HAP-1 (cell line): ENCODE data around the gene SFXN5.

ENCODE experiments used
- DNase-seq, 2 experiments: peaks; one replicate each; pipeline ENCODE4 v3.0.0-alpha.2; 2016 to 2020; ENCODE audit warnings: low spot score in 2 of 2
- H3K27me3 ChIP-seq: fragments of 250-450 bp; sonication (Bioruptor Pico); 2 replicates; pipeline ENCODE4 v1.5.1; 2020; ENCODE audit warnings: low read depth, mild to moderate bottlenecking, moderate library complexity
- H3K36me3 ChIP-seq: fragments of 250-450 bp; sonication (Bioruptor Pico); replicated peaks from 2 replicates; pipeline ENCODE4 v1.5.1; 2020; ENCODE audit warnings: mild to moderate bottlenecking
- H3K4me1 ChIP-seq: fragments of 250-450 bp; sonication (Bioruptor Pico); 2 replicates; pipeline ENCODE4 v1.5.1; 2020; ENCODE audit warnings: mild to moderate bottlenecking
- H3K4me3 ChIP-seq: fragments of 250-450 bp; sonication (Bioruptor Pico); 2 replicates; pipeline ENCODE4 v1.5.1; 2020; ENCODE audit warnings: mild to moderate bottlenecking, moderate library complexity
- H3K9me3 ChIP-seq: fragments of 250-450 bp; sonication (Bioruptor Pico); 2 replicates; pipeline ENCODE4 v1.5.1; 2020; ENCODE audit warnings: mild to moderate bottlenecking, moderate library complexity
- in situ Hi-C: fragments of 300-500 bp; cut with MboI; formaldehyde crosslinking; loops from 3 replicates; pipeline ENCODE4 v1.14.3; 2020; ENCODE audit warnings: low sequenced_read_pairs, inconsistent platforms, mixed read lengths

SFXN5 gene

DNA sequence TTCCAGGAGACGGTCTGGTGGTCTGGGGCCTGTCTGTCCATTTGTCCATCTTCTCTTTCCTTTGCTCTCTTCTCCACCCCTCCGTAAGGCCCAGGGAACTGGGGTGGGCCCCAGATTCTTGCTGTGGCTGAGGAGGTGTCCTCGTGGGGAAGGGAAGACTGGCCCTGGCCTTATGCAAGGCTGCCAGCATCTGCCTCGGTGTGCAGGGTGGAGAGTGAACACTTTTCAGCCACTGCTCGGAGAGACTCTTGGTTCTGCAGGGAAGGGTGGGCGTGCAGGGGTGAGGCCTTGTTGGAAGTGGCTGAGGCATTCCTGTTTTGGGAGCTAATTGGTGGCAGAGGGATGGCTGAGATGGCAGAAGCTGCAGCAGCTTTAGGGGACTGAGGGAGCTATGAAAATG, 131.2 kb downstream of the SFXN5 start:
- H3K4me3 ChIP-seq: no peak overlapping the region
- H3K4me1 ChIP-seq: no peaks in the 10 kb centered on the region

DNA sequence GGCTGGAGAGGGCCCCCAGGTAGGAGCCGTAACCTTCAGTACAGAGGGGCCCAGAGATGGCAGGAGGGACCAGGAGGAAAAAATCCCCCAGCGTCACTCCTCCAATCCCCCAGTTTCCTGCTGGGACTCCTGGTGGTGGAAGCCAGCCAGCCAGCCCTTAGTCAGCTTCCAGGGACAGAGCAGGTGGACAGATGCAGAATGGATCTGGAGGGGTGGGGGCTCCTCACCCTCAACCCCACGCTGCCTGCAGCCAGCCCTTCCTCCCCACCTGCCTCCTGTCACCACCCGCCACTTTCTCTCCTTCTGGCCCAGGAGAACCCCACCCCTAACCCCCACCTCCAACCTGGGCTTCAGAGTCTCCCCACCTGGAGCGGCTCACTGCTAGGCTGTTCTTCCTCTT, 133.1 kb downstream of the SFXN5 start:
- Histone ChIP-seq H3K4me1 (no peaks in the 10 kb centered on the region), H3K27me3 (no peaks in the 10 kb centered on the region; the same call in 1 of the 2 replicates), H3K36me3 (no peaks in the 10 kb centered on the region), H3K9me3 (no peaks in the 10 kb centered on the region), H3K4me3 (no peak overlapping the region)
- in situ Hi-C loops: no loop called here
- DNase-seq: no peak

More for the DNA sequence above, 131.2 kb downstream of the SFXN5 start:
- Histone ChIP-seq H3K27me3 (no peaks in the 10 kb centered on the region; the same call in 1 of the 2 replicates), H3K36me3 (no peaks in the 10 kb centered on the region), H3K9me3 (no peaks in the 10 kb centered on the region)
- in situ Hi-C loops: no loop called here
- DNase-seq: no peak

DNA sequence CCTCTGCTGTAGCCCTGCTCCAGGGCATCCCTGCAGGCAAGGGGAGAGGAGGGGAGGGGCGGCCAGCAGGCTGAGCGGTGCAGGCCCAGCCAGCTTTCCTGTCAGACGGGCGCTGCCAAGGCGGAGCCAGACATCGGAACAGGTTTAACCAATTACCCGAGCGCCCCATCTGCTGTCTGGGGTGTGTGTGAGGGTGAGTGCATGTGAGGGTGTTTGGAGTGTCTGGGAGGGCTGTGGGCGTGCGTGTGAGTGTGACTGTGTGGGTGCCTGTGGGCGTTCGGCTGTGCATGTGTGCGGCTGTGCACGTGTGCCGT, 134.2 kb downstream of the SFXN5 start:
- in situ Hi-C loops: no loop called here

DNA sequence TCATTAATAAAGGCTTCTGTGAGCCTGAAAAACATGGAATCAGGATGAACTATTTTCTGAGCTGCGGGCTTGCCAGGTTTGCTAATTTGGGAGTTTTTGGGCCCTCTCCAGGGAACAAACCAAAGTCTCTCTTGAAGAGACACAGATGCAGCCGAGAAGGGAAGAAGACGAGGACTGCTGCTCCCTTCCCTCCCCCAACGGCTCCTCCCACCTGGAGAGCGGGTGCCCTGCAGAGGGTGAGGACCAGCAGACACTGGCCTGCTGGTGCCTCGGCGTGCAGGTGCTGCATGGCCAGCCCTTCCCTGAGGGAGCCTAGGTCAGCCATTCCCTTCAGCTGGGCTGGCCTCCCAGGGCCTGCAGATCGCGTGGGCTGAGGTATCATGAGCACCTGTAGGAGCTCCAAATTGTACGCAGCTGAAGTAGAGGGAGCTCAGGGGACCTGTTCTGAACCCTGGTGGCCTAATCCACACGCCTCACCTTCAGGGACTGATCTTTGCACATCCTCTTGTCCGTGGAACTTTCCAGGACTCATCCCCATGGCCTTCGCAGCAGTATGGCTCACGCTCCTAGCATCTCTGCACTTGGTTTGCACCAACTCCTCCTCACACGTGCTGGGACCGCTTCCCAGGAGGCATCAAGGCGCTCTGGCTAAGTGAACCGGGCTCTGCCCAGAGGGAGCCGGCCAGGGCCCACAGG, 134.7 kb downstream of the SFXN5 start:
- no peaks in the 10 kb centered on the region for H3K36me3 ChIP-seq
- DNase-seq: no peak
- no peaks in the 10 kb centered on the region for H3K4me1 ChIP-seq
- no peaks in the 10 kb centered on the region; the same call in 1 of the 2 replicates for H3K27me3 ChIP-seq
- H3K9me3 ChIP-seq: no peaks in the 10 kb centered on the region
- in situ Hi-C loops: no loop called here
- no peak overlapping the region for H3K4me3 ChIP-seq

More for the DNA sequence above, 134.2 kb downstream of the SFXN5 start:
- no peaks in the 10 kb centered on the region for H3K4me1 ChIP-seq
- no peak for DNase-seq
- no peak overlapping the region for H3K4me3 ChIP-seq
- no peaks in the 10 kb centered on the region for H3K9me3 ChIP-seq
- H3K27me3 ChIP-seq: no peaks in the 10 kb centered on the region; the same call in 1 of the 2 replicates
- H3K36me3 ChIP-seq: no peaks in the 10 kb centered on the region

DNA sequence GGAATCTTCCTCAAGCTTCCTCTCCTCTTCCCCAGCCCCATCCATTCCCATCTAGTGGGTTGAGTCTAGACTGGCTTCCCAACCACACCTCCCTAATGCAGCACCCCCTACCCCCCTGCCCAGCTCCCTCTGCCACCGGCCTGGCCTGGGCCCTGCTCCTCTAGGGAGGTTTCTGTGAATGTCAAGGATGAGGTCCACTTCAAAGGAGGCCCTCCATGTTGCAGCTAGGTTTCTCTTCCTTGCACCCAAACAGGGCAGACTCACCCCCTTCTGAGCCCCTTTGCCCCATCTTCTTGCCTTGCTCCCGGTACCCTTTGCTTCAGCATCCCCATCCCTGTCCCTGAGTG, 135.9 kb downstream of the SFXN5 start:
- DNase-seq: no peak
- no peaks in the 10 kb centered on the region for H3K4me1 ChIP-seq
- in situ Hi-C loops: no loop called here
- H3K27me3 ChIP-seq: no peaks in the 10 kb centered on the region; the same call in 1 of the 2 replicates
- no peaks in the 10 kb centered on the region for H3K9me3 ChIP-seq
- no peak overlapping the region for H3K4me3 ChIP-seq
- no peaks in the 10 kb centered on the region for H3K36me3 ChIP-seq

DNA sequence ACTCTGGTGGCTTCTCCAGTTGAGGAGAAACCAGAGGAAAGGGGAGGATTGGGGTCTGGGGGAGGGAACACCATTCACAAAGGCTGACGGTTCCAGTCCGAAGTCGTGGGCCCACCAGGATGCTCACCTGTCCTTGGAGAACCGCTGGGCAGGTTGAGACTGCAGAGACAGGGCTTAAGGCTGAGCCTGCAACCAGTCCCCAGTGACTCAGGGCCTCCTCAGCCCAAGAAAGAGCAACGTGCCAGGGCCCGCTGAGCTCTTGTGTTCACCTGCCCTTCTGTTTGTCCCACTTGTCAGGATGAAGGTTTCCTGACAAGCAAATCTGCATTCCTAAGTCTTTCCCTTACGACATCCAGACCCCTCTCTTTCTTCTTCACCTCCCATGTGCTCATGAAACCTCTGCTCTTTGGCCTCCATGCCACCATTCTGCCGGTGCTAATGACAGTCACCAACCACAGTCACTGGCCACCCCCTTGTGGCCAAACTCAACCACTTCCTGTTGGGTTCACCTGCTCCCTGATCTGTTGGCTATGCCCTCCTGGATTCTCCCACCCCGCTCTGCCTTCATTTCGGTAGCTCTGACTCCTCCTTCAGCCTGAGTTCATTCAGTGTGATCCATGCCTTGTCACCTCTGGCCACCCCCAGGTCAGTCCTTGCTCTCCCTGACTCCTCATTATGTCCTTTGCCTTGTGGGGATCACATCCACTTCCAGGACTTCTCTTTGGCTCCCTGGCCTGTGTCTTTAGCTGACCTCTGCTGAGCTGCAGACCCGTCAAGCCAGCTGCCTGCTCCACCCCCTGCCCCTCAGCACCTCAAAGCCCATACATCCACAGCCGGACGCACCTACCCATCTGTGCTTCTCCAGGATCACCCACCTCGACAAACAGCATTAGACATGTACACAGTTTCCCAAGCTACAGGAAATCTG, 136.6 kb downstream of the SFXN5 start:
- Histone ChIP-seq H3K9me3 (no peaks in the 10 kb centered on the region), H3K4me3 (no peak overlapping the region), H3K4me1 (no peaks in the 10 kb centered on the region), H3K36me3 (no peaks in the 10 kb centered on the region), H3K27me3 (no peaks in the 10 kb centered on the region; the same call in 1 of the 2 replicates)
- in situ Hi-C loops: no loop called here
- DNase-seq: peak in 1 of 2 experiments; percentile 37

DNA sequence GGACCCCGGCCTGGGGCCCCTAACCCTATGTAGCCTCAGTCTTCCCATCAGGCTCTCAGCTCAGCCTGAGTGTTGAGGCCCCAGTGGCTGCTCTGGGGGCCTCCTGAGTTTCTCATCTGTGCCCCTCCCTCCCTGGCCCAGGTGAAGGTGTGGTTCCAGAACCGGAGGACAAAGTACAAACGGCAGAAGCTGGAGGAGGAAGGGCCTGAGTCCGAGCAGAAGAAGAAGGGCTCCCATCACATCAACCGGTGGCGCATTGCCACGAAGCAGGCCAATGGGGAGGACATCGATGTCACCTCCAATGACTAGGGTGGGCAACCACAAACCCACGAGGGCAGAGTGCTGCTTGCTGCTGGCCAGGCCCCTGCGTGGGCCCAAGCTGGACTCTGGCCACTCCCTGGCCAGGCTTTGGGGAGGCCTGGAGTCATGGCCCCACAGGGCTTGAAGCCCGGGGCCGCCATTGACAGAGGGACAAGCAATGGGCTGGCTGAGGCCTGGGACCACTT, 137.8 kb downstream of the SFXN5 start:
- H3K4me1 ChIP-seq: no peaks in the 10 kb centered on the region
- in situ Hi-C loops: no loop called here

DNA sequence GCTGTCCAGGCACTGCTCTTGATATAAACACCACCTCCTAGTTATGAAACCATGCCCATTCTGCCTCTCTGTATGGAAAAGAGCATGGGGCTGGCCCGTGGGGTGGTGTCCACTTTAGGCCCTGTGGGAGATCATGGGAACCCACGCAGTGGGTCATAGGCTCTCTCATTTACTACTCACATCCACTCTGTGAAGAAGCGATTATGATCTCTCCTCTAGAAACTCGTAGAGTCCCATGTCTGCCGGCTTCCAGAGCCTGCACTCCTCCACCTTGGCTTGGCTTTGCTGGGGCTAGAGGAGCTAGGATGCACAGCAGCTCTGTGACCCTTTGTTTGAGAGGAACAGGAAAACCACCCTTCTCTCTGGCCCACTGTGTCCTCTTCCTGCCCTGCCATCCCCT, 138.3 kb downstream of the SFXN5 start:
- Histone ChIP-seq H3K27me3 (peaks cover 11% of the 10 kb centered on the region), H3K36me3 (no peaks in the 10 kb centered on the region), H3K9me3 (no peaks in the 10 kb centered on the region), H3K4me3 (no peak overlapping the region), H3K4me1 (no peaks in the 10 kb centered on the region)
- DNase-seq: no peak
- in situ Hi-C loops: no loop called here

More for the DNA sequence above, 137.8 kb downstream of the SFXN5 start:
- H3K4me3 ChIP-seq: no peak overlapping the region
- DNase-seq: no peak
- no peaks in the 10 kb centered on the region for H3K9me3 ChIP-seq
- no peaks in the 10 kb centered on the region for H3K36me3 ChIP-seq
- peaks cover 7% of the 10 kb centered on the region; the same call in 1 of the 2 replicates for H3K27me3 ChIP-seq

DNA sequence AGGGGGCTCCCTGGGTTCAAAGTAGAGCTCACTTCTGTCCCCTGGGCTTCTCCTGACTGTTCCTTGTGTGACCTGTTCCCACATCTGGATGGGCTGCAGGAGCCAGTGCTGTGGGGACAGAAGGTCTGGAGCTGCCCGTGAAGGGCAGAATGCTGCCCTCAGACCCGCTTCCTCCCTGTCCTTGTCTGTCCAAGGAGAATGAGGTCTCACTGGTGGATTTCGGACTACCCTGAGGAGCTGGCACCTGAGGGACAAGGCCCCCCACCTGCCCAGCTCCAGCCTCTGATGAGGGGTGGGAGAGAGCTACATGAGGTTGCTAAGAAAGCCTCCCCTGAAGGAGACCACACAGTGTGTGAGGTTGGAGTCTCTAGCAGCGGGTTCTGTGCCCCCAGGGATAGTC, 138.7 kb downstream of the SFXN5 start:
- H3K4me1 ChIP-seq: no peaks in the 10 kb centered on the region
- no peaks in the 10 kb centered on the region for H3K9me3 ChIP-seq
- DNase-seq: no peak
- no peak overlapping the region for H3K4me3 ChIP-seq
- H3K27me3 ChIP-seq: peaks cover 16% of the 10 kb centered on the region
- H3K36me3 ChIP-seq: no peaks in the 10 kb centered on the region
- in situ Hi-C loops: no loop called here

DNA sequence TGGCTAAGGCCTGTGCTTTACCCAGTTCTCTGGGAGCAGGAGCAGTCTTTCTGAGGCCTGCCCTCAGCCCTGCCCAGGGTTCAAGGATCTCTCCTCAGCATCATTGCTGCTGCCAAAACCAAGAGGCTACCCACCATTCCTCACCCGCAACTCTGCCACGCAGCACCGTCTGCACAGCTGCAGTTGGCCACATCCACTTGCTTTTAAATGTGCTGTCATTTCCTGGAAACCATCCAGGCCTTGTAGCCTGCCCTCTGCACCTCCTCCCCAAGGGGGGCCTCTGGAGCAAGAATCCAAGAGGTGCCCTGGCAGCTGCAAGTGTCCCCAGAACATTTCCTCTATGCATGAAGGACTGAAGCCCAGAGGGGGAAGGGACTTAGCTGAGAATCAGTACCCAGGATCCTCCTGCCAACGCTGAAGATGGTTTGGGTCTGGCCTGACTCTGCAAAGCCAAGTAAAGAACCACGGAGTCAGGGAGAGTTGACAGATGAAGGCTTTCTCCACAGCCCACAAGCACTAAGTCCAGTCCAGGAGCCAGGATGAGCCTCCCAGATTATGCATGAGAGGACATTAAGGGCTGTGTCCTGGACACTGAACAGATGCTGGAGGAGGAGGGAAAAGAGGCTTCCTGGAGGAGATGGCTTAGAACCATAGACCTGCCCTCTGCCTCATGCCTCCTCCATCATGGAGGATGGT, 139.3 kb downstream of the SFXN5 start:
- Histone ChIP-seq H3K27me3 (peaks cover 22% of the 10 kb centered on the region), H3K4me3 (no peak overlapping the region), H3K36me3 (no peaks in the 10 kb centered on the region), H3K4me1 (no peaks in the 10 kb centered on the region), H3K9me3 (no peaks in the 10 kb centered on the region)
- in situ Hi-C loops: no loop called here
- DNase-seq: no peak

DNA sequence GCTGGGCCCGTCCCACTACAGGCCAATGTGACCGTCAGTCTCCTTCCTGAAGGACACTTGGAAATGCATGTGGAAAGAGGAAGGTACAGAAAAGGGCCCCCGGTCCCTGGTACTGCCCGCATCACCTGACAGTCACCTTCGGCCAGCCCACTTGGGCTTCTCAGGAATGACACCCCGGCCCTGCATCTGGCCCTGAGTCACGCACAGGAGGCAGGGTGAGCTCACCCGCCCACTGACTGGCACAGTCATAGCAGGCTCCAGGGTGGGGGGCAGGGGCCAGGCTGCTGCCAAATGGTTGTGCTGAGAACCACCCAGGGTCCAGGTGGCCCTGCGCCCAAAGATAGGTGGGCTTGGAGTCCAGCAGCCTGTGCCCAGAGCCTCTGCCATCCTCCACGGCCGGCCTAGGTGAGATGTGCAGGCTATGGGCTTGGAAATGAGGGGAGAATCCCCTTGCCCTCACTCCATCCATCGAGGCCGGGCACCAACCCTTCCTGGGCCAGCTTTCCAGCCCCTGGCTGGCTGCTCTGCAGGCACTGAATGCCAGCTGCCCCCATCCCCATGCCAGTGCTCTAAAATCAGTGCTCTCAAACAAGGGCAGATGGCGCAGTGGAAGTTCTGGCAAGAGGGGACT, 140.1 kb downstream of the SFXN5 start:
- in situ Hi-C loops: no loop called here
- DNase-seq: no peak
- H3K27me3 ChIP-seq: peaks cover 30% of the 10 kb centered on the region

DNA sequence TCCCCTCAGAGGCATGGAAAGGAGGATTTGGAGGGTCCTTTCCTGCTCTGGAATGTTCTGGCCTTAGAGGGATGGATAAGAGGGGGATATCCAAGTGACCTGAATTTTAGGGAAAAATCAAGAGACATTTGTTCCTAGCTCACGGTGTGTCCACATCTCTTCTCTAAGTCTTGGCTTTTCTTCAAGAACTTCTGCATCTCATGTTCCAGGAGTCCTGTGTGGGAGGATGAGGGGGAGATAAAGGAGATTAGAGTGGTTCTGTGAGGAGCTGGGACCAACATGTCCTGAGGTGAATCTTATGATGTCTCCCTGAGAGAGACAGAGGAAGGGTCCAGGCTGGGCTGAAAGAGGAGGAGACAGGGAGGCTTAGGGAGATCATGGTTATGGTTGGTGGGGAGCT, 142.5 kb downstream of the SFXN5 start:
- no peak overlapping the region for H3K4me3 ChIP-seq
- no peaks in the 10 kb centered on the region for H3K9me3 ChIP-seq
- no peaks in the 10 kb centered on the region for H3K36me3 ChIP-seq
- in situ Hi-C loops: no loop called here
- H3K4me1 ChIP-seq: no peaks in the 10 kb centered on the region
- no peak for DNase-seq
- H3K27me3 ChIP-seq: peaks cover 53% of the 10 kb centered on the region

More for the DNA sequence above, 140.1 kb downstream of the SFXN5 start:
- no peaks in the 10 kb centered on the region for H3K4me1 ChIP-seq
- no peaks in the 10 kb centered on the region for H3K9me3 ChIP-seq
- H3K36me3 ChIP-seq: no peaks in the 10 kb centered on the region
- no peak overlapping the region for H3K4me3 ChIP-seq
